Measurements from ENCODE around the gene ATRNL1. TPM values are rescaled to one million over a fixed set of nuclear protein-coding genes. Genes with fewer than 3 reads are reported as not detected.

The ATRNL1 gene
- polyA plus RNA-seq, 1 donor from 2014 or later: 47.8 TPM

DNA sequence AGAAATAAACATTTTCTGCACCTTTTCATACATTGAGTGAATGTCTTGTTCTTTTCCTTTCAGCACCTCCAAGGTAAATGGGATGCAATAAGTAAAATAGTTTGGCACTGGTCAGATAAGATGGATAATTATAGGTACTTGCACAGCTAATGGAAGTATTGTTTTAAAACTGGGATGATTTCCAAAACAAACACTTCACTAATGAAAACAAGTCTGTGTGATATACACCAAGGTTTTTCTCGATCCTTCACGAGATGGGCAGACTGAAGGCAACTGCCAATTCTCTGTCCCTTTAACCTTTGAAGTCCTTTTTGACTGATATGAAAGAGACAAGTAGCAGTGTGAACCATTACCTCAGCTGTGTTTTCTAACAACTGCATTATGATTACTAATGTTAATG is 756.0 kb downstream of the ATRNL1 start:
- Histone ChIP-seq H3K27me3 (ENCODE audit: insufficient read depth, low read depth, low read length) (no peaks in the 10 kb centered on the region), H3K9ac (ENCODE audit: low read length) (no peak overlapping the region)
- no peak for TF ChIP-seq RAD21 (conservative IDR thresholded peaks at IDR 0.05)
- TF ChIP-seq EZH2 (IDR thresholded peaks at IDR 0.05; ENCODE audit: borderline replicate concordance, insufficient read depth, low read length, poor library complexity, severe bottlenecking): no peak
- TF ChIP-seq, protein P1, sequence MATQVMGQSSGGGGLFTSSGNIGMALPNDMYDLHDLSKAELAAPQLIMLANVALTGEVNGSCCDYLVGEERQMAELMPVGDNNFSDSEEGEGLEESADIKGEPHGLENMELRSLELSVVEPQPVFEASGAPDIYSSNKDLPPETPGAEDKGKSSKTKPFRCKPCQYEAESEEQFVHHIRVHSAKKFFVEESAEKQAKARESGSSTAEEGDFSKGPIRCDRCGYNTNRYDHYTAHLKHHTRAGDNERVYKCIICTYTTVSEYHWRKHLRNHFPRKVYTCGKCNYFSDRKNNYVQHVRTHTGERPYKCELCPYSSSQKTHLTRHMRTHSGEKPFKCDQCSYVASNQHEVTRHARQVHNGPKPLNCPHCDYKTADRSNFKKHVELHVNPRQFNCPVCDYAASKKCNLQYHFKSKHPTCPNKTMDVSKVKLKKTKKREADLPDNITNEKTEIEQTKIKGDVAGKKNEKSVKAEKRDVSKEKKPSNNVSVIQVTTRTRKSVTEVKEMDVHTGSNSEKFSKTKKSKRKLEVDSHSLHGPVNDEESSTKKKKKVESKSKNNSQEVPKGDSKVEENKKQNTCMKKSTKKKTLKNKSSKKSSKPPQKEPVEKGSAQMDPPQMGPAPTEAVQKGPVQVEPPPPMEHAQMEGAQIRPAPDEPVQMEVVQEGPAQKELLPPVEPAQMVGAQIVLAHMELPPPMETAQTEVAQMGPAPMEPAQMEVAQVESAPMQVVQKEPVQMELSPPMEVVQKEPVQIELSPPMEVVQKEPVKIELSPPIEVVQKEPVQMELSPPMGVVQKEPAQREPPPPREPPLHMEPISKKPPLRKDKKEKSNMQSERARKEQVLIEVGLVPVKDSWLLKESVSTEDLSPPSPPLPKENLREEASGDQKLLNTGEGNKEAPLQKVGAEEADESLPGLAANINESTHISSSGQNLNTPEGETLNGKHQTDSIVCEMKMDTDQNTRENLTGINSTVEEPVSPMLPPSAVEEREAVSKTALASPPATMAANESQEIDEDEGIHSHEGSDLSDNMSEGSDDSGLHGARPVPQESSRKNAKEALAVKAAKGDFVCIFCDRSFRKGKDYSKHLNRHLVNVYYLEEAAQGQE (IDR thresholded peaks at IDR 0.05; ENCODE audit: borderline replicate concordance): no peak
- no peak for TF ChIP-seq MXI1 (conservative IDR thresholded peaks at IDR 0.05; ENCODE audit: poor library complexity, severe bottlenecking)
- TF ChIP-seq POLR2AphosphoS5 (IDR thresholded peaks at IDR 0.05): no peak
- TF ChIP-seq TAF1 (IDR thresholded peaks at IDR 0.05; ENCODE audit: low read depth): no peak
- TF ChIP-seq, protein P2, sequence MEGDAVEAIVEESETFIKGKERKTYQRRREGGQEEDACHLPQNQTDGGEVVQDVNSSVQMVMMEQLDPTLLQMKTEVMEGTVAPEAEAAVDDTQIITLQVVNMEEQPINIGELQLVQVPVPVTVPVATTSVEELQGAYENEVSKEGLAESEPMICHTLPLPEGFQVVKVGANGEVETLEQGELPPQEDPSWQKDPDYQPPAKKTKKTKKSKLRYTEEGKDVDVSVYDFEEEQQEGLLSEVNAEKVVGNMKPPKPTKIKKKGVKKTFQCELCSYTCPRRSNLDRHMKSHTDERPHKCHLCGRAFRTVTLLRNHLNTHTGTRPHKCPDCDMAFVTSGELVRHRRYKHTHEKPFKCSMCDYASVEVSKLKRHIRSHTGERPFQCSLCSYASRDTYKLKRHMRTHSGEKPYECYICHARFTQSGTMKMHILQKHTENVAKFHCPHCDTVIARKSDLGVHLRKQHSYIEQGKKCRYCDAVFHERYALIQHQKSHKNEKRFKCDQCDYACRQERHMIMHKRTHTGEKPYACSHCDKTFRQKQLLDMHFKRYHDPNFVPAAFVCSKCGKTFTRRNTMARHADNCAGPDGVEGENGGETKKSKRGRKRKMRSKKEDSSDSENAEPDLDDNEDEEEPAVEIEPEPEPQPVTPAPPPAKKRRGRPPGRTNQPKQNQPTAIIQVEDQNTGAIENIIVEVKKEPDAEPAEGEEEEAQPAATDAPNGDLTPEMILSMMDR (IDR thresholded peaks at IDR 0.05; ENCODE audit: poor library complexity, severe bottlenecking): no peak
- no peak for TF ChIP-seq SMC3 (conservative IDR thresholded peaks at IDR 0.05; ENCODE audit: poor library complexity)
- no peak for TF ChIP-seq EP300 (conservative IDR thresholded peaks at IDR 0.05; ENCODE audit: poor library complexity, severe bottlenecking)

DNA sequence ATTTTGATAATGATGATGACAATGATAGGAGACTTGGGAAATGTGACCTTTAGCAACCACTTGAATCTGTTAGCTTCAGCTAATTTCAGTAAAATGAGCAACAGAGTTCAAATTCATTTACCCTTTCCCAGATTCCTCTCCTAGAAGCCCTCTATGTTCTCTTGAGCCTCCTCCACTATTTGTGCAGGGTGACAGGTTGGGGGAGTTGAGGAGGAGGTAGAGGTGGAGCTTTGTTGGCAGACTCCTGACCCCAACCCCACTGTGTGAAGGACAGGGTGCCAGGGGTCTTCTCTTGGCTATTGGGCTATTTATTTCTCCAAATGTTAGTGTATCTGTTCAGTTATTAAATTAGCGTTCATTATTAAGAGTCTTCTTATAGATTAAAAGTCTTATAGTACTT is 757.5 kb downstream of the ATRNL1 start:
- H3K9me3 ChIP-seq (ENCODE audit: low read length): no peaks in the 10 kb centered on the region
- no peaks in the 10 kb centered on the region for H3K79me2 ChIP-seq (replicated peaks; ENCODE audit: insufficient read depth, low read length)
- no peak overlapping the region for H2AFZ ChIP-seq (ENCODE audit: low read depth, low read length)
- no peaks in the 10 kb centered on the region for H3K27me3 ChIP-seq (ENCODE audit: insufficient read depth, low read depth, low read length)
- H3F3A ChIP-seq (ENCODE audit: insufficient read depth, low read length, poor library complexity, severe bottlenecking): no peaks in the 10 kb centered on the region
- no peak overlapping the region for H3K9ac ChIP-seq (ENCODE audit: low read length)
- H3K27ac ChIP-seq (ENCODE audit: low read length): no peak overlapping the region
- H3K4me2 ChIP-seq (ENCODE audit: low read length): no peak overlapping the region
- H3K36me3 ChIP-seq (ENCODE audit: insufficient read depth, low read length): no peaks in the 10 kb centered on the region
- no peaks in the 10 kb centered on the region for H3K9me2 ChIP-seq (ENCODE audit: insufficient read depth, low read length)
- TF ChIP-seq TAF1 (IDR thresholded peaks at IDR 0.05; ENCODE audit: low read depth) (no peak), MXI1 (conservative IDR thresholded peaks at IDR 0.05; ENCODE audit: poor library complexity, severe bottlenecking) (no peak), EZH2 (IDR thresholded peaks at IDR 0.05; ENCODE audit: borderline replicate concordance, insufficient read depth, low read length, poor library complexity, severe bottlenecking) (no peak), POLR2AphosphoS5 (IDR thresholded peaks at IDR 0.05) (no peak), EP300 (conservative IDR thresholded peaks at IDR 0.05; ENCODE audit: poor library complexity, severe bottlenecking) (no peak), RAD21 (conservative IDR thresholded peaks at IDR 0.05) (no peak), SMC3 (conservative IDR thresholded peaks at IDR 0.05; ENCODE audit: poor library complexity) (no peak)
- TF ChIP-seq, protein P1 (IDR thresholded peaks at IDR 0.05; ENCODE audit: borderline replicate concordance): no peak
- TF ChIP-seq, protein P2 (IDR thresholded peaks at IDR 0.05; ENCODE audit: poor library complexity, severe bottlenecking): no peak
- no peak overlapping the region for H3K4me3 ChIP-seq (ENCODE audit: low read length)
- no peaks in the 10 kb centered on the region for H4K20me1 ChIP-seq (ENCODE audit: insufficient read depth)

More for the DNA sequence above, 756.0 kb downstream of the ATRNL1 start:
- H3K9me2 ChIP-seq (ENCODE audit: insufficient read depth, low read length): no peaks in the 10 kb centered on the region
- H3K36me3 ChIP-seq (ENCODE audit: insufficient read depth, low read length): no peaks in the 10 kb centered on the region
- no peaks in the 10 kb centered on the region for H3K79me2 ChIP-seq (replicated peaks; ENCODE audit: insufficient read depth, low read length)
- no peak overlapping the region for H3K4me2 ChIP-seq (ENCODE audit: low read length)
- H3K27ac ChIP-seq (ENCODE audit: low read length): no peak overlapping the region
- no peak overlapping the region for H2AFZ ChIP-seq (ENCODE audit: low read depth, low read length)
- no peaks in the 10 kb centered on the region for H3K9me3 ChIP-seq (ENCODE audit: low read length)
- no peaks in the 10 kb centered on the region for H4K20me1 ChIP-seq (ENCODE audit: insufficient read depth)
- H3F3A ChIP-seq (ENCODE audit: insufficient read depth, low read length, poor library complexity, severe bottlenecking): peaks cover 2% of the 10 kb centered on the region
- no peak overlapping the region for H3K4me3 ChIP-seq (ENCODE audit: low read length)
